ENCODE results near the gene ZFYVE28. TPM values are rescaled to one million over a fixed set of nuclear protein-coding genes. Genes with fewer than 3 reads are reported as not detected.

The ZFYVE28 gene
- total and polyA plus RNA-seq, 11 donors, result 2.6 to 11.9 (median 5.5) TPM

DNA sequence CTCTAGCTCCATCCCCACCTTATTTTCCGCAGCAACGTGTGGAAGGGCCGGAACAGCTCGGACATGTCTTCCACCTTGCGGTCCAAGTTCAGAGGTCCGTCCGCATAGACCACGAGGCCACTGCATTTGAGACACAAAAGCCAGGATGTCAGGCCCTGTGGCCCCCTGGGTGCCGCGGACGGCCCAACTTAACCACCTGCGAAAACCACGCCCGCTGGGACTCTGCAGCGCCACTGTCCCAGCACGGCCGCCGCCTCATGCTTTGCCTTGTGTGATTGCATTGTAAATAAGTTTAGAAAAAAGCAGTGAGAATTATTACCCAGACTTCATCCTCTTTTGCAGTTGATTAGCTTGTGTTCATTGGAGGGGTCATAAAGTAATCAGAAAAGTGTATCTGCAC, 98.3 kb downstream of the ZFYVE28 start:
- Histone ChIP-seq H3K9me3 (peaks cover 0 to 16% (median 2%) of the 10 kb centered on the region in 12 donors), H3K4me1 (no peaks in the 10 kb centered on the region), H3K27me3 (no peaks in the 10 kb centered on the region), H3K36me3 (no peaks in the 10 kb centered on the region), H3K4me3 (no peak overlapping the region), H3K27ac (no peak overlapping the region)
- no peak for ATAC-seq
- no peak for DNase-seq
- TF ChIP-seq, protein P1, sequence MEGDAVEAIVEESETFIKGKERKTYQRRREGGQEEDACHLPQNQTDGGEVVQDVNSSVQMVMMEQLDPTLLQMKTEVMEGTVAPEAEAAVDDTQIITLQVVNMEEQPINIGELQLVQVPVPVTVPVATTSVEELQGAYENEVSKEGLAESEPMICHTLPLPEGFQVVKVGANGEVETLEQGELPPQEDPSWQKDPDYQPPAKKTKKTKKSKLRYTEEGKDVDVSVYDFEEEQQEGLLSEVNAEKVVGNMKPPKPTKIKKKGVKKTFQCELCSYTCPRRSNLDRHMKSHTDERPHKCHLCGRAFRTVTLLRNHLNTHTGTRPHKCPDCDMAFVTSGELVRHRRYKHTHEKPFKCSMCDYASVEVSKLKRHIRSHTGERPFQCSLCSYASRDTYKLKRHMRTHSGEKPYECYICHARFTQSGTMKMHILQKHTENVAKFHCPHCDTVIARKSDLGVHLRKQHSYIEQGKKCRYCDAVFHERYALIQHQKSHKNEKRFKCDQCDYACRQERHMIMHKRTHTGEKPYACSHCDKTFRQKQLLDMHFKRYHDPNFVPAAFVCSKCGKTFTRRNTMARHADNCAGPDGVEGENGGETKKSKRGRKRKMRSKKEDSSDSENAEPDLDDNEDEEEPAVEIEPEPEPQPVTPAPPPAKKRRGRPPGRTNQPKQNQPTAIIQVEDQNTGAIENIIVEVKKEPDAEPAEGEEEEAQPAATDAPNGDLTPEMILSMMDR (IDR thresholded peaks at IDR 0.05), result no peak
- no peak for TF ChIP-seq POLR2A (IDR thresholded peaks at IDR 0.05)
- WGBS, 4 donors, result 89 to 98% (median 91%) methylated on average over 18 of the region's 18 CpGs
- intact Hi-C loops (cut with DNase I), result no loop called here

DNA sequence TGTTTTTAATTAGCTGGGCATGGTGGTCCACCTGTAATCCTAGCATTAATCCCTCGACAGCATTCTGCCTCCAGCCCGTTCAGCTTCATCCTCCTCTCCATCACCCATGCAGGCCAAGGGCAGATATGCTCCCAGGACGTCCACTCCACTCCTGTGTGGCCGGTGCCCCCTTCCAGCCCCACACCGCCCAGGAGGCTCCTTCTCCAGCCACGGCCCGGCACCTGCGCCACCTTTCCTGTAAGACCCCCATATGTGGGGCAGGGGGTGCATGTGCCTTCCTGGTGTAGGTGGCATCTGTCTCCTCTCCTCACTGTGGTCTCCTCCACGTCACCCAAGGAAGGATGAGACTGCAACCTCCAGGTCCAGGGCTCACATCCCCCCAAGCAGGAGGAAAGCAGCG, 99.6 kb downstream of the ZFYVE28 start:
- ATAC-seq (no peak), DNase-seq (no peak)
- 91 to 93% (median 92%) methylated on average over 10 of the region's 10 CpGs for WGBS, 4 donors
- no peak overlapping the region for H3K27ac ChIP-seq
- H3K36me3 ChIP-seq, result no peaks in the 10 kb centered on the region
- no peaks in the 10 kb centered on the region for H3K27me3 ChIP-seq
- H3K9me3 ChIP-seq, result peaks cover 0 to 18% (median 0%) of the 10 kb centered on the region in 12 donors
- intact Hi-C loops (cut with DNase I), result no loop called here
- no peak overlapping the region for H3K4me3 ChIP-seq
- H3K4me1 ChIP-seq, result no peaks in the 10 kb centered on the region
- TF ChIP-seq POLR2A (IDR thresholded peaks at IDR 0.05), result no peak
- TF ChIP-seq, protein P1 (IDR thresholded peaks at IDR 0.05), result no peak

- TF ChIP-seq, protein P1 (IDR thresholded peaks at IDR 0.05), result no peak
- TF ChIP-seq POLR2A (IDR thresholded peaks at IDR 0.05), result no peak
- 91 to 95% (median 92%) methylated on average over 10 to 12 of the region's 12 CpGs for WGBS, 4 donors
- no peak for DNase-seq
- intact Hi-C loops (cut with DNase I), result no loop called here
- ATAC-seq, result no peak
- Histone ChIP-seq H3K4me1 (no peaks in the 10 kb centered on the region), H3K27ac (no peak overlapping the region), H3K4me3 (no peak overlapping the region), H3K9me3 (peaks cover 0 to 18% (median 0%) of the 10 kb centered on the region in 12 donors), H3K36me3 (no peaks in the 10 kb centered on the region), H3K27me3 (no peaks in the 10 kb centered on the region)
These were observed 100.0 kb downstream of the ZFYVE28 start for GRCh38 chr4:2318476-2318875.

GRCh38 chr4:2313366-2313765, 105.1 kb downstream of the ZFYVE28 start:
- Histone ChIP-seq H3K27me3 (no peaks in the 10 kb centered on the region), H3K27ac (no peak overlapping the region), H3K36me3 (no peaks in the 10 kb centered on the region), H3K4me1 (no peaks in the 10 kb centered on the region), H3K9me3 (peaks cover 0 to 48% (median 9%) of the 10 kb centered on the region in 12 donors), H3K4me3 (no peak overlapping the region)
- WGBS, 4 donors, result 70 to 83% (median 78%) methylated on average over 5 of the region's 5 CpGs
- ATAC-seq, result no peak
- no peak for DNase-seq
- intact Hi-C loops (cut with DNase I), result no loop called here
- TF ChIP-seq POLR2A (IDR thresholded peaks at IDR 0.05), result no peak
- TF ChIP-seq, protein P1 (IDR thresholded peaks at IDR 0.05), result no peak
